Immature natural killer cell (primary cell): Measurements from ENCODE around the gene ZRSR2. TPM values are rescaled to one million over a fixed set of nuclear protein-coding genes. Genes with fewer than 3 reads are reported as not detected.
A peak's percentile ranks its signal among the peaks of the same experiment; 100 is the strongest.
"Not testable (repeated sequence)": the region's sequence is repeated elsewhere in the genome, so short reads cannot be mapped to it uniquely, and the experiment has no call there.

ENCODE experiments used
- DNase-seq, 3 donors: peaks; one replicate each; pipeline ENCODE4 v3.0.0; 2022; ENCODE audit warnings: mixed read lengths in 1 of 3
- H3K27ac Mint-ChIP-seq, 6 donors: one replicate each; pipeline ENCODE4 v1.8.0; 2020; ENCODE audit warnings: mixed read lengths in 6 of 6, mild to moderate bottlenecking in 5 of 6, inconsistent platforms in 4 of 6, moderate library complexity in 3 of 6
- H3K27me3 Mint-ChIP-seq, 3 donors: one replicate each; pipeline ENCODE4 v1.8.0; 2020 to 2021; ENCODE audit warnings: low read depth in 3 of 3, mild to moderate bottlenecking in 3 of 3, mixed read lengths in 3 of 3, moderate library complexity in 3 of 3, inconsistent platforms in 1 of 3
- H3K36me3 Mint-ChIP-seq, 3 donors: one replicate each; pipeline ENCODE4 v1.8.0; 2020; ENCODE audit warnings: mixed read lengths in 3 of 3, inconsistent platforms in 2 of 3, mild to moderate bottlenecking in 2 of 3
- H3K4me1 Mint-ChIP-seq, 2 donors: one replicate each; pipeline ENCODE4 v1.8.0; 2020; ENCODE audit warnings: inconsistent platforms in 2 of 2, mild to moderate bottlenecking in 2 of 2, mixed read lengths in 2 of 2, moderate library complexity in 1 of 2
- H3K4me3 Mint-ChIP-seq, 5 donors: one replicate each; pipeline ENCODE4 v1.8.0; 2020; ENCODE audit warnings: mild to moderate bottlenecking in 5 of 5, mixed read lengths in 5 of 5, inconsistent platforms in 3 of 5, moderate library complexity in 3 of 5
- H3K9me3 Mint-ChIP-seq, 6 donors: one replicate each; pipeline ENCODE4 v1.8.0; 2020; ENCODE audit warnings: mild to moderate bottlenecking in 6 of 6, mixed read lengths in 6 of 6, inconsistent platforms in 4 of 6, moderate library complexity in 3 of 6
- polyA plus RNA-seq, 3 donors: library from polyadenylated mRNA; unstranded; fragments of 300-500 nt; fragmentation: Illumina TruSeq; gene quantifications; one replicate each; pipeline ENCODE4 v1.2.3, GENCODE V29; 2021

The ZRSR2 gene, protein sequence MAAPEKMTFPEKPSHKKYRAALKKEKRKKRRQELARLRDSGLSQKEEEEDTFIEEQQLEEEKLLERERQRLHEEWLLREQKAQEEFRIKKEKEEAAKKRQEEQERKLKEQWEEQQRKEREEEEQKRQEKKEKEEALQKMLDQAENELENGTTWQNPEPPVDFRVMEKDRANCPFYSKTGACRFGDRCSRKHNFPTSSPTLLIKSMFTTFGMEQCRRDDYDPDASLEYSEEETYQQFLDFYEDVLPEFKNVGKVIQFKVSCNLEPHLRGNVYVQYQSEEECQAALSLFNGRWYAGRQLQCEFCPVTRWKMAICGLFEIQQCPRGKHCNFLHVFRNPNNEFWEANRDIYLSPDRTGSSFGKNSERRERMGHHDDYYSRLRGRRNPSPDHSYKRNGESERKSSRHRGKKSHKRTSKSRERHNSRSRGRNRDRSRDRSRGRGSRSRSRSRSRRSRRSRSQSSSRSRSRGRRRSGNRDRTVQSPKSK
- polyA plus RNA-seq, result 10 to 100 TPM; 13.5 to 34.1 (median 15.7) TPM

DNA sequence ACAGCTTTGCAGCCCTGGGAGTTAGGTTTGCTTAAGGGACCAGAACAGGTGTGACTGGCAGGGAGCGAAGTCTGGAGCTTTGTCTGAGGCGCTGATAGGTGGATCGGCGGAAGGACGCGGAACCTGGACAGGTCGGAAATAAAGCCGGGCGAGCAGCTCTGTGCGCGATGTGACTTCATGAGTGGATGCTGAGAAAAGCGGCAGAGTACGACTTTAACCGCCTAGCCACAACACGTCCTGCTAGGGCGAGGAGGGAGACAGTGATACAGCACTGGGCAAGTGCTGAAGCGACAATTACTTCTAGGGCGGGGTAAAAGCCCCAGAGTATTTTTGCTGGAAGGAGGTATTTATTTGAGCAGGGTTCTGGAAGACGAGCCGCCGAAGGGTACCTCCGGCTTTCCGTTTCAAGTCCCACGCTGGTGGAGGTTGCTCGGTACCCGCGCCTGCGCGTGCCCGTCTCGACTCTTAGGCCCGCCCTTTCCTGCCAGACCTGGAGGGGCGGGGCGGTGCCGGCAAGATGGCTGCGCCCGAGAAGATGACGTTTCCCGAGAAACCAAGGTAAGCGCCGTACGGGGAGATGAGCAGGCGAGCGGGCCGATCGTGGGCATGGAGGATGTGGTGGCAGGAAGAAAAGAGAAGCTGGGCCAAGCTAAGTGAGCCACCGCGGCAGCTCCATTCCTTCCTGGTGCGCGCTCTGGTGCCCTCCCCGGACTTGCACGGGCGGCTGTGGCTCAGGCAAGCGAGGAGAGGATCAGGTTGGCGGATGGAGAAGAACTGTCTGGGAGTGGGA, at the start of gene ZRSR2:
ZRSR2 (plus strand) TSS at position 506 of the 790 bp plus-strand sequence; CDS start at position 518, 12 bp downstream.
- no peaks in the 10 kb centered on the region for H3K9me3 Mint-ChIP-seq
- no peaks in the 10 kb centered on the region for H3K27me3 Mint-ChIP-seq
- H3K36me3 Mint-ChIP-seq, result peaks cover 0 to 9% (median 4%) of the 10 kb centered on the region in 3 donors
- no peak within 1 kb of the TSS for H3K27ac Mint-ChIP-seq
- no peak within 1 kb of the TSS for H3K4me3 Mint-ChIP-seq
- peak; percentile 91 for DNase-seq
- peaks cover 22 to 36% of the 10 kb centered on the region in 2 donors for H3K4me1 Mint-ChIP-seq

DNA sequence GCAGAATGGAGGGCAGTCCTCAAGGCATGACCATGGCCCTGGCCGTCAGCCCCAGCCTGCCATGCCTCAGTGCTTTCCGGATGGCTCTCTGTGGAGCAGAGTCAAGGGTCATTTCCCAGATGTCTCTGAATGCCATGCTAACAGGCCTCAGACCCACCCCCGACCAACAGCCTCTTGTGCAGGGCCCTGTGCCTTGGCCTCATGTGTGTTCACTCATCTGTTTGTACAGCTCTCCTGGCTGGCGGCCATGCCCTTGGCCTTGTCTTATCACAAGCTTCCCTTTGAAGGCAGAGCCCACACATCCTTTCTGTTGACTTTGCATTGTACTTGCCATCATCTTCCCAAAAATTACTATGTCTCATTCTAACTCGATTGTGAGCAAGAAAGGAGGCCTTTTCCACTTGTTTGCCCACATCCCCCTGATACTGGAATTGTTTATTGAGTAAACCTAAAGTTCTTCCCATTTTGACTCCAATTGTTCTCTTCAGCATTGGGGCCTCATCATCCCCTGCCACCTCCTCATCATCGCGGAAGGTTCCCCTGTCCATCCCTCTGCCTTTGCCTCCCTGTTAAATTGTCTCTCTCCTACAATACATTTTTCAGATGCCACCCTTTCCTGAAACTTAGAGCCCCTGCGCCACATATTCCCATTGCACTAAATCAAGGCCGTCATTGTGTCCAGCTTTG, 46.0 kb upstream of the ZRSR2 start:
- peaks cover 83 to 91% of the 10 kb centered on the region in 2 donors for H3K4me1 Mint-ChIP-seq
- H3K4me3 Mint-ChIP-seq, result peak overlapping the region in 1 of 5 donors; percentile 4
- no peaks in the 10 kb centered on the region for H3K9me3 Mint-ChIP-seq
- DNase-seq, result no peak
- peak overlapping the region; percentile 19 to 91 (median 60) for H3K27ac Mint-ChIP-seq
- peaks cover 19 to 48% (median 23%) of the 10 kb centered on the region in 3 donors for H3K36me3 Mint-ChIP-seq
- peaks cover 0 to 4% (median 0%) of the 10 kb centered on the region in 3 donors for H3K27me3 Mint-ChIP-seq

DNA sequence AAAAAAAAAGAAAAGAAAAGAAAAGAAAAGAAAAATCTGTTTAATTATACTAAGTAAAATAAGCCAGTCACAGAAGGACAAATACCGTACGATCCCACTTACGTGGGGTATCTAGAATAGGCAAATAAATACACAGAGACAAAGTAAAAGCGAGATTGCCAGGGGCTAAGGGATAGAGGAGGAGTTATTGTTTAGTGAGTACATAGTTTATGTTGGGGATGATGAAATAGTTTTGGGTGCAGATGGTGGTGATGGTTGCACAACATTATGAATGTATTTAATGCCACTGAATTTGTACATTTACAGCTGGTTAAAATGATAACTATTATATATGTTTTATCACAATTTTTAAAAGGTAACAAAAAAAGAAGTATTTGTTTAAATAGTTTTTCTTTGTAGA, 45.1 kb upstream of the ZRSR2 start:
- no peak for DNase-seq
- H3K4me1 Mint-ChIP-seq, result peaks cover 83 to 91% of the 10 kb centered on the region in 2 donors
- H3K27me3 Mint-ChIP-seq, result peaks cover 0 to 4% (median 2%) of the 10 kb centered on the region in 3 donors
- H3K4me3 Mint-ChIP-seq, result peak overlapping the region in 1 of 5 donors; percentile 1
- no peaks in the 10 kb centered on the region for H3K9me3 Mint-ChIP-seq
- peak overlapping the region in 4 of 6 donors; percentile 18 to 81 (median 44) for H3K27ac Mint-ChIP-seq
- H3K36me3 Mint-ChIP-seq, result peaks cover 19 to 48% (median 23%) of the 10 kb centered on the region in 3 donors

DNA sequence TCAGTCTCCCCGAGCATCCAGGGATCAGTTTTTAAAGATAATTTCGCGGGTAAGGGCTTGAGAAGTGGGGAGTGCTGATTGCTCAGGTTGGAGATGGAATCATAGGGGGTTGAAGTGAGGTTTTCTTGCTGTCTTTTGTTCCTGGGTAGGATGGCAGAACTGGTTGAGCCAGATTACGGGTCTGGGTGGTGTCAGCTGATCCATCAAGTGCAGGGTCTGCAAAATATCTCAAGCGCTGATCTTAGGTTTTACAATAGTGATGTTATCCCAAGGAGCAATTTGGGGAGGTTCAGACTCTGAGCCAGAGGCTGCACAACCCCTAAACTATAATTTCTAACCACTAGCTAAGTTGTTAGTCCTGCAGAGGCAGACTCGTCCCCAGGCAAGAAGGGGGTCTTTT, 43.6 kb upstream of the ZRSR2 start:
- not testable (repeated sequence) for H3K4me3 Mint-ChIP-seq, DNase-seq, H3K9me3 Mint-ChIP-seq
- peak overlapping the region in 5 of 6 donors; percentile 53 to 98 (median 63) for H3K27ac Mint-ChIP-seq
- peaks cover 18 to 49% (median 25%) of the 10 kb centered on the region in 3 donors for H3K36me3 Mint-ChIP-seq
- H3K27me3 Mint-ChIP-seq, result peaks cover 8 to 10% (median 10%) of the 10 kb centered on the region in 3 donors
- peaks cover 91 to 97% of the 10 kb centered on the region in 2 donors for H3K4me1 Mint-ChIP-seq

DNA sequence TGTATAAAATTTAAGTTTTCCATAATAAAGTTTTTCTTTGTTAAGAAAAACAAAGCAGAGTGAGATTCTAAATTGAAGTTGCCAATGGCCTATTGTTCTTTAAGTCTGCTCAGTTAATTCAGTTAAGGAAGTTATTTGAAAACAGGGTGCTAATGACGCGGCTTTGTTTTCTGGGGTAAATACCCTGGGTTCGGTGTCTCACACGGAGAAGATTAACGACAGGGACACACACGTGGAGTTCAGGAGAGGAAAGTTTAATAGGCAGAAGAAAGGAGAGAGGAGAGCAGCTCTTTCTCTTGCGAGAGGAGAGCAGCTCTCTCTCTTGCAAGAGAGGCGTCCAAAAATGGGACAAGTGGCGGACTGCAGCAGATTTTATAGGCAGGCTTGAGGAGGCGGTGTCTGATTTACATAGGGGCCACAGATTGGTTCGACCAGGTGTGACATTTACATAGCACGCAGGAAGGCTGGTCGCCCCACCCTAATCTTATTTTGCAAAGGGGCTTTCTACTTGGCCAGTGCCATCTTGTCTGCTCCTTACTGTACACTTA, 42.6 kb upstream of the ZRSR2 start:
- Mint-ChIP-seq H3K27me3 (peaks cover 10 to 14% (median 10%) of the 10 kb centered on the region in 3 donors), H3K4me3 (peak overlapping the region in 1 of 5 donors; percentile 60), H3K4me1 (peaks cover 92 to 97% of the 10 kb centered on the region in 2 donors), H3K9me3 (no peaks in the 10 kb centered on the region), H3K36me3 (peaks cover 10 to 43% (median 22%) of the 10 kb centered on the region in 3 donors), H3K27ac (peak overlapping the region in 5 of 6 donors; percentile 72 to 98 (median 92))
- DNase-seq, result no peak

DNA sequence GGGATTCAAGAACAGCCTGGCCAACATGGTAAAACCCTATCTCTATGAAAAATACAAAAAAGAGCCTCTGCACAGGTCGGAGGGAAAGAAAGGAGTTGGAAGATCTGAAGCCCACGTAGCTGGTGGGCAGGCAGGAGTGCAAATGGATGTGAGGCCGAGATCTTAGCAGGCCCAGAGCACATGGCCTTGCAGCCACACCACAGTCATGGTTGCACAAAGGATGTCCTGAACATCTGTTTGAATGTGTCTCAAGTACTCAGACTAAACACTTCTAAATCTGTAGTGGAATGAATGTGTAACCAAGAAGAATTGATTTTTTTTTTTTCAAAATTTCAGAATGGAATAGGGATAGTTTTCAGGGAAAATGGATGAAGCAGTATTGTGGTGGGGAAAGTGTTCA, 41.4 kb upstream of the ZRSR2 start:
- Mint-ChIP-seq H3K27ac (peak overlapping the region; percentile 96 to 100 (median 98)), H3K27me3 (peaks cover 10 to 14% (median 10%) of the 10 kb centered on the region in 3 donors), H3K9me3 (no peaks in the 10 kb centered on the region), H3K36me3 (peaks cover 6 to 38% (median 13%) of the 10 kb centered on the region in 3 donors), H3K4me1 (peaks cover 92 to 97% of the 10 kb centered on the region in 2 donors), H3K4me3 (peak overlapping the region; percentile 73 to 87 (median 83))
- no peak for DNase-seq

DNA sequence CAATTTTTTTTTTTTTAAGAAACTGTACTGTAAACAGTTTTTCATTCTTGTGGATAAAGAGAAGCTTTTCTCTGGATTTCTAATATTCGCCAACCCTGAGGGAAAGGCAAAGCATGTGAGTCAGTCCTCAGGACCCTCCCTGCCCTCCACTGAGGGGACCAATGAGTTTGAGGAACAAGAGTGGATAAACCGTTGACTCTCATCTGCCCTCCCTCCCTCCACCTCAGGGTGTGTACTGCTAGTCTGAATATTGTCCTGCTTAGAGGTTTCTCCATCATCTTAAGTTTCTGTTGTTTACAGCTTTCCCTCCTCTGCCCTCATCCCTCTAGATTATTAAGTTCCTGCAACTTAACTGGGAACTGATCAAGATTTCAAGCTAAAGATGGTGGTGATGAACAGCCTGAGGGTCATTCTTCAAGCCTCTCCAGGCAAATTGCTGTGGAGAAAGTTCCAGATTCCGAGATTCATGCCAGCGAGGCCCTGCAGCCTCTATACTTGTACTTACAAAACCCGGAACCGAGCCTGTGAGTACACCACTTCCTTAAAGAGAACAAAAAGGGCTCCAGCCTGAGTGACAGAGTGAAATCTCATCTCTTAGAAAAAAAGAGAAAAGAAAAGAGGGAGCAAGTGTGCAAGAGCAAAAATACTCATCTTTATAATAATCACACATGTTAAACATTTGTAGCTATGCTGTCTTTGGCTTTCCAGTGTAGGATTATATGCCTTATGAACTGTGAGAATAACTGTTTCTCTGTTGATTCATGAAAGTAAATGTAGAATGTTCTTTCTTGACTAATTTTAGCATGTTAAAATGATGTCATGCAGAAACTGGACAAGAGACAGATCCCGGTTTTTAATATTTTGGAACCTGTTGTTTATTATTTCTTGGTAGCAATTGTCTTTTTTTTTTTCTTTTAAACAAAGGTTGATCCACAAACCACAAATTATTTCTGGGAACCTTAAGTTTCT, 40.4 kb upstream of the ZRSR2 start:
- Mint-ChIP-seq H3K36me3 (peaks cover 6 to 33% (median 8%) of the 10 kb centered on the region in 3 donors), H3K27ac (peak overlapping the region; percentile 96 to 100 (median 98)), H3K9me3 (no peaks in the 10 kb centered on the region), H3K4me1 (peaks cover 93 to 97% of the 10 kb centered on the region in 2 donors), H3K27me3 (peaks cover 10 to 17% (median 10%) of the 10 kb centered on the region in 3 donors), H3K4me3 (peak overlapping the region; percentile 73 to 87 (median 83))
- peak; percentile 50 to 62 (median 60) for DNase-seq

DNA sequence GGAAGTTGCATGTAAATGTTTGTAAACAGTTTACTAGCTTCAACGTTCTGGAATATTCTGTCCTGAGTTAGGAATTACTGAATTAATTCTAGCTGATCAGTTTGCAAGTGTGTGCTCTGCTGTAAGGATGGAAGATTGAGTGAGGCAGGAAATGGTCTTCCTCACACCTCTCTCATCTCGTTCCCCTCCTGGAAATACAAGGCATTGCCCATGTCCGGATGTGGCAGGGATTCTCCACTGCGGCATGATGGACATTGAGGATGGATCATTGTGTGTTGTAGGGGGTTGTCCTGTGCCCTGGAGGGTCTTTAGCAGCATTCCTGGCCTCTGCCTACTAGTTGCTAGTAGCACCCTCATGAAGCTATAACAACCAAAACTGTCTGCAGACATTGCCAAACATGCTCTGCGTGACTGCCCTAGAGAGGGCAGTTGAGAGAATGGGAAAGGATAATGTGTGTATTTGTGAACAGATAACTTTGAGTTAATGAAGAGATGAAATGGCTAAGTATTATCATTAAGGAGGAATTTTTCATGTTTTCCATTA, 39.6 kb upstream of the ZRSR2 start:
- no peaks in the 10 kb centered on the region for H3K9me3 Mint-ChIP-seq
- DNase-seq, result peak in 2 of 3 donors; percentile 38 to 56
- peaks cover 92 to 95% of the 10 kb centered on the region in 2 donors for H3K4me1 Mint-ChIP-seq

DNA sequence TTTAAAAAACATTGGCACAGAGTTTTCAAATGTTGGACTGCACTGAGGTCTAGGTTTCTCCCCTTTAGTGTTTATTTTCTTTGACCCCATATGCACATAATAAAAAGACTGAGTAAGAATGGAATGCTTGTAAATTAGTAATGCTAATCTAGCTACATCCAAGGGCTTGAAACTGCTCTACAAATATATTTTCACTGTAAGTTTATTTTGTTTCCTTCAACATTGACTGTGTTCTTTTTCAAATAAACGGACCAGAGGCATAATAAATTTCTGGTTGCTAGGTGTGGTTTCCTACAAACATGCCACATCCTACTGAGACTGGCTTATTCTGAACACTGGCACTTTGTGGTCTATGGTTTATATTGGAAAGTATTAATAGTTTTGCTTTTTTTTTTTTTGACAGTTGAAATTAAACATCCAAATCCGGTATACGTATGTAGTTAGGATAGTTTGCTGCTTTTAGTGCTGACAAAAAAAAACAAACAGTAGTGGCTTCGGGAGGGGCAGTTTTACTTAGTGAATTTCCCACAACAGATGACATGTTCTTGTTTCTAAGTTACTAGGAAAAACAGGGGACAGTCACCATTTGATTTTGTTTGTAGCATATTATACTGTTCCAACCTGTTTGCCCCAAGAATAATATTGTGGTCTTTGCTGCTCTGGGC, 39.0 kb upstream of the ZRSR2 start:
- peak; percentile 83 to 87 (median 85) for DNase-seq
- H3K36me3 Mint-ChIP-seq, result peaks cover 11 to 29% (median 12%) of the 10 kb centered on the region in 3 donors

More for the DNA sequence above, 39.6 kb upstream of the ZRSR2 start:
- Mint-ChIP-seq H3K27ac (peak overlapping the region; percentile 96 to 100 (median 98)), H3K36me3 (peaks cover 6 to 28% (median 8%) of the 10 kb centered on the region in 3 donors), H3K27me3 (peaks cover 10 to 17% (median 10%) of the 10 kb centered on the region in 3 donors), H3K4me3 (peak overlapping the region; percentile 73 to 87 (median 83))

DNA sequence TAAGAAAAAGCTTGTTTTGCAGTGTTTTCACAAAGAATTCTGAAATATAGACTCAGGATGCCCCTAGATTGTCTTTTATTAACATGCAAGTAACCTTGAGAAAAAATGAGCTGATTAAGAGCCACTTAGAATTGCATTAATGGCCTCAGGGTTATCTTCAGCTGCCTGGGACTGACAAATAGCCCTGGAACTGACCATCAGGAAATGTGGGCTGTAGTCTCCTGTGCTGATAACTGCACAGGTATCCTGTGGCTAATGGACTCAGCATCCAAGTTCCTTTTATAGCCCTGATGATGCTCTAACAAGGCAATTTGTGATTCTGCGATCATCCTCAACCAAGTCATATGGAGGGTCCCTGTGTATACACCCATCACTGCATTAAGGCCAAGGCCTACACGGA, 35.2 kb upstream of the ZRSR2 start:
- Mint-ChIP-seq H3K4me1 (peaks cover 85 to 93% of the 10 kb centered on the region in 2 donors), H3K4me3 (peak overlapping the region in 1 of 5 donors; percentile 6), H3K9me3 (no peaks in the 10 kb centered on the region), H3K27ac (peak overlapping the region; percentile 48 to 100 (median 88)), H3K27me3 (peaks cover 8 to 17% (median 12%) of the 10 kb centered on the region in 3 donors), H3K36me3 (peaks cover 11 to 23% (median 13%) of the 10 kb centered on the region in 3 donors)
- no peak for DNase-seq

More for the DNA sequence above, 39.0 kb upstream of the ZRSR2 start:
- Mint-ChIP-seq H3K4me1 (peaks cover 92 to 99% of the 10 kb centered on the region in 2 donors), H3K9me3 (no peaks in the 10 kb centered on the region), H3K27me3 (peaks cover 10 to 17% (median 10%) of the 10 kb centered on the region in 3 donors), H3K27ac (peak overlapping the region; percentile 96 to 100 (median 98)), H3K4me3 (peak overlapping the region; percentile 73 to 87 (median 83))

DNA sequence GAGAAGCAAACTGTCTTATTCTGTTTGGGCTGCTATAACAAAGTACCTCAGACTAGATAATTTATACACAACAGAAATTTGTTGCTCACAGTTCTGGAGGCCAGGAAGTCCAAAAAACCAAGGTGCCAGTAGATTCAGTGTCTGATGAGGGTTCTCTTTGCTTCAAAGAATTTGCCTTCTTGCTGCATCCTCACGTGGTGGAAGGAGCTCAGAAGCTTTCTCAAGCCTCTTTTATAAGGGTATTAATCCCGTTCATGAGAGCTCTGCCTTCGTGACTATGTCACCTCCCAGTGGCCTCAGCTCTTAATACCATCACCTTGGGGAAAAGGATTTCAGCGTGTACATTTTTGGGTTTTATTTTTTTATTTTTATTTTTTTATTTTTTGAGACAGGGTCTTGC, 32.1 kb upstream of the ZRSR2 start:
- Mint-ChIP-seq H3K27me3 (peaks cover 0 to 5% (median 3%) of the 10 kb centered on the region in 3 donors), H3K9me3 (no peaks in the 10 kb centered on the region)
- DNase-seq, result peak; percentile 46 to 68 (median 62)

More for the DNA sequence above, 32.1 kb upstream of the ZRSR2 start:
- H3K4me3 Mint-ChIP-seq, result peak overlapping the region; percentile 56 to 86 (median 80)
- peaks cover 69 to 81% of the 10 kb centered on the region in 2 donors for H3K4me1 Mint-ChIP-seq
- peak overlapping the region; percentile 89 to 96 (median 96) for H3K27ac Mint-ChIP-seq
- H3K36me3 Mint-ChIP-seq, result peaks cover 6 to 15% (median 13%) of the 10 kb centered on the region in 3 donors
